Measurements from ENCODE around the gene ZNF324. TPM values are rescaled to one million over a fixed set of nuclear protein-coding genes. Genes with fewer than 3 reads are reported as not detected.

The ZNF324 gene
- total and polyA plus RNA-seq, 2 of the 13 experiments (the other 11 are each of a cell fraction or from before 2014, with no cell fraction given) = 1.1 to 4.7 TPM

DNA sequence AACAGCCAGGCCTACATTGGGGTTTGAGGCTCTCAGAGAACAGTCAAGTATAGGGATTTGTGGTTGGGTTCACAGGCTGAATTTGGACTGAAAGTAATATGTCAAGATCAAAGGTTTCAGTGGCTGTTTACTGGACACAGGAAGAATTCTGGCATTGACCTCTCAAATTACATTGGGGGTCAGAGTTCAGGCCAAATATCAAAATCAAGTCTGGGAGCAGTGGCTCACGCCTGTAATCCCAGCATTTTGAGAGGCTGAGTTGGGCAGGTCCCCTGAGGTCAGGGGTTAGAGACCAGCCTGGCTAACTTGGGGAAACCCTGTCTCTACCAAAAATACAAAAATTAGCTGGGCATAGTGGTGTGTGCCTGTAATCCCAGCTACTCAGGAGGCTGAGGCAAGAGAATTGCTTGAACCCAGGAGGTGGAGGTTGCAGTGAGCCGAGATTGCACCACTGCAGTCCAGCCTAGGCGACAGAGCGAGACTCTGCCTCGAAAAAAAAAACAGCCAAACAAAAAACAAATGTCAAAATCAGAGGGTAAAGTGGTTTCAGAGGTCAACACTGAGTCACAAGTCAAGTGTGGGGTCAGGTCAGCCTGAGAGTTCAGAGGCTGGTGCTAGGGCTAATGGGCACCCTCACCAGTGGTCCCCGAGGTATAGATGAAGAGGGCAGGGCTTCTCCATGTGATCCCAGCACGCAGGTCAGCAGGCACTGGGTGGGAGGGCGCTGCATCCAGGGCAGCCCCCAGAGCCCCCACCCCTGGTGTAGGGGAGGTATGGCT, 43.4 kb downstream of the ZNF324 start (continued):
- TF ChIP-seq, protein P1, sequence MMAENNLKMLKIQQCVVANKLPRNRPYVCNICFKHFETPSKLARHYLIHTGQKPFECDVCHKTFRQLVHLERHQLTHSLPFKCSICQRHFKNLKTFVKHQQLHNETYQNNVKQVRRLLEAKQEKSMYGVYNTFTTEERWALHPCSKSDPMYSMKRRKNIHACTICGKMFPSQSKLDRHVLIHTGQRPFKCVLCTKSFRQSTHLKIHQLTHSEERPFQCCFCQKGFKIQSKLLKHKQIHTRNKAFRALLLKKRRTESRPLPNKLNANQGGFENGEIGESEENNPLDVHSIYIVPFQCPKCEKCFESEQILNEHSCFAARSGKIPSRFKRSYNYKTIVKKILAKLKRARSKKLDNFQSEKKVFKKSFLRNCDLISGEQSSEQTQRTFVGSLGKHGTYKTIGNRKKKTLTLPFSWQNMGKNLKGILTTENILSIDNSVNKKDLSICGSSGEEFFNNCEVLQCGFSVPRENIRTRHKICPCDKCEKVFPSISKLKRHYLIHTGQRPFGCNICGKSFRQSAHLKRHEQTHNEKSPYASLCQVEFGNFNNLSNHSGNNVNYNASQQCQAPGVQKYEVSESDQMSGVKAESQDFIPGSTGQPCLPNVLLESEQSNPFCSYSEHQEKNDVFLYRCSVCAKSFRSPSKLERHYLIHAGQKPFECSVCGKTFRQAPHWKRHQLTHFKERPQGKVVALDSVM (CRISPR knock-in tag; IDR thresholded peaks at IDR 0.05) = peak; percentile 91
- TF ChIP-seq HOXA7 (CRISPR knock-in tag; IDR thresholded peaks at IDR 0.05) (no peak), ZNF337 (CRISPR knock-in tag; IDR thresholded peaks at IDR 0.05; ENCODE audit: borderline replicate concordance, low read depth) (no peak), DNMT3B (CRISPR knock-in tag; conservative IDR thresholded peaks at IDR 0.05) (no peak), NFYC (CRISPR knock-in tag; IDR thresholded peaks at IDR 0.05) (no peak), ZNF446 (CRISPR knock-in tag; IDR thresholded peaks at IDR 0.05) (no peak), KDM6A (CRISPR knock-in tag; IDR thresholded peaks at IDR 0.05; ENCODE audit: low read depth) (peak; percentile 35), GTF3A (CRISPR knock-in tag; conservative IDR thresholded peaks at IDR 0.05) (no peak), ZEB1 (IDR thresholded peaks at IDR 0.05; ENCODE audit: insufficient replicate concordance, low read depth) (no peak), POLR2AphosphoS2 (IDR thresholded peaks at IDR 0.05; ENCODE audit: low read depth, low read length) (no peak), AGO1 (IDR thresholded peaks at IDR 0.05; ENCODE audit: low read depth, low read length, poor library complexity, severe bottlenecking) (no peak)
- TF ChIP-seq, protein P2, sequence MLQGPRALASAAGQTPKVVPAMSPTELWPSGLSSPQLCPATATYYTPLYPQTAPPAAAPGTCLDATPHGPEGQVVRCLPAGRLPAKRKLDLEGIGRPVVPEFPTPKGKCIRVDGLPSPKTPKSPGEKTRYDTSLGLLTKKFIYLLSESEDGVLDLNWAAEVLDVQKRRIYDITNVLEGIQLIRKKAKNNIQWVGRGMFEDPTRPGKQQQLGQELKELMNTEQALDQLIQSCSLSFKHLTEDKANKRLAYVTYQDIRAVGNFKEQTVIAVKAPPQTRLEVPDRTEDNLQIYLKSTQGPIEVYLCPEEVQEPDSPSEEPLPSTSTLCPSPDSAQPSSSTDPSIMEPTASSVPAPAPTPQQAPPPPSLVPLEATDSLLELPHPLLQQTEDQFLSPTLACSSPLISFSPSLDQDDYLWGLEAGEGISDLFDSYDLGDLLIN (CRISPR knock-in tag; IDR thresholded peaks at IDR 0.05; ENCODE audit: borderline replicate concordance) = no peak
- TF ChIP-seq, protein P3, sequence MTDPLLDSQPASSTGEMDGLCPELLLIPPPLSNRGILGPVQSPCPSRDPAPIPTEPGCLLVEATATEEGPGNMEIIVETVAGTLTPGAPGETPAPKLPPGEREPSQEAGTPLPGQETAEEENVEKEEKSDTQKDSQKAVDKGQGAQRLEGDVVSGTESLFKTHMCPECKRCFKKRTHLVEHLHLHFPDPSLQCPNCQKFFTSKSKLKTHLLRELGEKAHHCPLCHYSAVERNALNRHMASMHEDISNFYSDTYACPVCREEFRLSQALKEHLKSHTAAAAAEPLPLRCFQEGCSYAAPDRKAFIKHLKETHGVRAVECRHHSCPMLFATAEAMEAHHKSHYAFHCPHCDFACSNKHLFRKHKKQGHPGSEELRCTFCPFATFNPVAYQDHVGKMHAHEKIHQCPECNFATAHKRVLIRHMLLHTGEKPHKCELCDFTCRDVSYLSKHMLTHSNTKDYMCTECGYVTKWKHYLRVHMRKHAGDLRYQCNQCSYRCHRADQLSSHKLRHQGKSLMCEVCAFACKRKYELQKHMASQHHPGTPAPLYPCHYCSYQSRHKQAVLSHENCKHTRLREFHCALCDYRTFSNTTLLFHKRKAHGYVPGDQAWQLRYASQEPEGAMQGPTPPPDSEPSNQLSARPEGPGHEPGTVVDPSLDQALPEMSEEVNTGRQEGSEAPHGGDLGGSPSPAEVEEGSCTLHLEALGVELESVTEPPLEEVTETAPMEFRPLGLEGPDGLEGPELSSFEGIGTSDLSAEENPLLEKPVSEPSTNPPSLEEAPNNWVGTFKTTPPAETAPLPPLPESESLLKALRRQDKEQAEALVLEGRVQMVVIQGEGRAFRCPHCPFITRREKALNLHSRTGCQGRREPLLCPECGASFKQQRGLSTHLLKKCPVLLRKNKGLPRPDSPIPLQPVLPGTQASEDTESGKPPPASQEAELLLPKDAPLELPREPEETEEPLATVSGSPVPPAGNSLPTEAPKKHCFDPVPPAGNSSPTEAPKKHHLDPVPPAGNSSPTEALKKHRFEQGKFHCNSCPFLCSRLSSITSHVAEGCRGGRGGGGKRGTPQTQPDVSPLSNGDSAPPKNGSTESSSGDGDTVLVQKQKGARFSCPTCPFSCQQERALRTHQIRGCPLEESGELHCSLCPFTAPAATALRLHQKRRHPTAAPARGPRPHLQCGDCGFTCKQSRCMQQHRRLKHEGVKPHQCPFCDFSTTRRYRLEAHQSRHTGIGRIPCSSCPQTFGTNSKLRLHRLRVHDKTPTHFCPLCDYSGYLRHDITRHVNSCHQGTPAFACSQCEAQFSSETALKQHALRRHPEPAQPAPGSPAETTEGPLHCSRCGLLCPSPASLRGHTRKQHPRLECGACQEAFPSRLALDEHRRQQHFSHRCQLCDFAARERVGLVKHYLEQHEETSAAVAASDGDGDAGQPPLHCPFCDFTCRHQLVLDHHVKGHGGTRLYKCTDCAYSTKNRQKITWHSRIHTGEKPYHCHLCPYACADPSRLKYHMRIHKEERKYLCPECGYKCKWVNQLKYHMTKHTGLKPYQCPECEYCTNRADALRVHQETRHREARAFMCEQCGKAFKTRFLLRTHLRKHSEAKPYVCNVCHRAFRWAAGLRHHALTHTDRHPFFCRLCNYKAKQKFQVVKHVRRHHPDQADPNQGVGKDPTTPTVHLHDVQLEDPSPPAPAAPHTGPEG (CRISPR knock-in tag; IDR thresholded peaks at IDR 0.05) = no peak
- TF ChIP-seq, protein P4, sequence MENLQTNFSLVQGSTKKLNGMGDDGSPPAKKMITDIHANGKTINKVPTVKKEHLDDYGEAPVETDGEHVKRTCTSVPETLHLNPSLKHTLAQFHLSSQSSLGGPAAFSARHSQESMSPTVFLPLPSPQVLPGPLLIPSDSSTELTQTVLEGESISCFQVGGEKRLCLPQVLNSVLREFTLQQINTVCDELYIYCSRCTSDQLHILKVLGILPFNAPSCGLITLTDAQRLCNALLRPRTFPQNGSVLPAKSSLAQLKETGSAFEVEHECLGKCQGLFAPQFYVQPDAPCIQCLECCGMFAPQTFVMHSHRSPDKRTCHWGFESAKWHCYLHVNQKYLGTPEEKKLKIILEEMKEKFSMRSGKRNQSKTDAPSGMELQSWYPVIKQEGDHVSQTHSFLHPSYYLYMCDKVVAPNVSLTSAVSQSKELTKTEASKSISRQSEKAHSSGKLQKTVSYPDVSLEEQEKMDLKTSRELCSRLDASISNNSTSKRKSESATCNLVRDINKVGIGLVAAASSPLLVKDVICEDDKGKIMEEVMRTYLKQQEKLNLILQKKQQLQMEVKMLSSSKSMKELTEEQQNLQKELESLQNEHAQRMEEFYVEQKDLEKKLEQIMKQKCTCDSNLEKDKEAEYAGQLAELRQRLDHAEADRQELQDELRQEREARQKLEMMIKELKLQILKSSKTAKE (CRISPR knock-in tag; IDR thresholded peaks at IDR 0.05; ENCODE audit: borderline replicate concordance) = peak; percentile 72; the same call in 1 of the 2 replicates
- TF ChIP-seq, protein P5, sequence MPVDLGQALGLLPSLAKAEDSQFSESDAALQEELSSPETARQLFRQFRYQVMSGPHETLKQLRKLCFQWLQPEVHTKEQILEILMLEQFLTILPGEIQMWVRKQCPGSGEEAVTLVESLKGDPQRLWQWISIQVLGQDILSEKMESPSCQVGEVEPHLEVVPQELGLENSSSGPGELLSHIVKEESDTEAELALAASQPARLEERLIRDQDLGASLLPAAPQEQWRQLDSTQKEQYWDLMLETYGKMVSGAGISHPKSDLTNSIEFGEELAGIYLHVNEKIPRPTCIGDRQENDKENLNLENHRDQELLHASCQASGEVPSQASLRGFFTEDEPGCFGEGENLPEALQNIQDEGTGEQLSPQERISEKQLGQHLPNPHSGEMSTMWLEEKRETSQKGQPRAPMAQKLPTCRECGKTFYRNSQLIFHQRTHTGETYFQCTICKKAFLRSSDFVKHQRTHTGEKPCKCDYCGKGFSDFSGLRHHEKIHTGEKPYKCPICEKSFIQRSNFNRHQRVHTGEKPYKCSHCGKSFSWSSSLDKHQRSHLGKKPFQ (CRISPR knock-in tag; IDR thresholded peaks at IDR 0.05; ENCODE audit: insufficient replicate concordance) = no peak
